B cell (primary cell): Measurements from ENCODE around the gene SERPINE3. TPM values are rescaled to one million over a fixed set of nuclear protein-coding genes. Genes with fewer than 3 reads are reported as not detected.

ENCODE experiments used
- ATAC-seq: fragments of 200-7000 bp; cut with Tn5 transposase; one replicate; pipeline ENCODE4 v1.10.0; 2021; ENCODE audit warnings: low read depth, mild to moderate bottlenecking, moderate number of reproducible peaks, moderate library complexity
- CTCF ChIA-PET: fragments of 350-600 bp; sonication (Branson Sonifier 250); formaldehyde crosslinking; loops from one replicate; lab custom pipeline; 2021; ENCODE audit warnings: antibody characterized with exemption, inconsistent platforms; lab: Charles Lee
- POLR2A ChIA-PET: fragments of 350-600 bp; sonication (Branson Sonifier 250); formaldehyde crosslinking; loops from one replicate; lab custom pipeline; 2021; ENCODE audit warnings: antibody characterized with exemption; lab: Charles Lee
- DNase-seq: peaks from one replicate; pipeline ENCODE4 v3.0.0; 2013
- H2AFZ ChIP-seq: 2 replicates; pipeline ENCODE4 v1.6.1; 2012; ENCODE audit warnings: mild to moderate bottlenecking, low read depth, low read length; ENCODE audit not compliant: insufficient read depth, poor library complexity, severe bottlenecking
- H3K27ac ChIP-seq, 2 donors: 1 replicate in 1 of 2; 2 replicates in 1 of 2; pipeline ENCODE4 v1.5.1; 2012 to 2013; ENCODE audit warnings: low read length in 2 of 2, mild to moderate bottlenecking in 2 of 2, moderate library complexity in 1 of 2
- H3K27me3 ChIP-seq, 4 experiments: fragments of 200-600 bp in 1 of 4; sonication (generic) in 1 of 4; replicated peaks in 1 of 4; 1 replicate in 2 of 4; 2 replicates in 2 of 4; pipeline versions ENCODE4 v1.6.1 to v1.7.0; 2013 to 2016; ENCODE audit warnings: low read length in 3 of 4, mild to moderate bottlenecking in 2 of 4, mixed read lengths in 1 of 4, moderate library complexity in 1 of 4; ENCODE audit not compliant: insufficient read depth in 4 of 4, control insufficient read depth in 3 of 4; ENCODE audit errors: control extremely low read depth in 1 of 4
- H3K36me3 ChIP-seq, 2 experiments: replicated peaks in 1 of 2; 1 replicate in 1 of 2; 2 replicates in 1 of 2; pipeline versions ENCODE4 v1.6.1 to v1.7.1; 2013; ENCODE audit warnings: low read length in 1 of 2; ENCODE audit not compliant: insufficient read depth in 2 of 2, control insufficient read depth in 1 of 2; ENCODE audit errors: control extremely low read depth in 1 of 2, extremely low read depth in 1 of 2
- H3K4me1 ChIP-seq, 2 donors: fragments of 200-600 bp in 1 of 2; sonication (generic) in 1 of 2; 1 replicate in 1 of 2; 2 replicates in 1 of 2; pipeline versions ENCODE4 v1.5.1 to v1.6.1; 2013 to 2017; ENCODE audit warnings: low read length in 2 of 2; ENCODE audit not compliant: control insufficient read depth in 2 of 2, insufficient read depth in 2 of 2
- H3K4me2 ChIP-seq: replicated peaks from 2 replicates; pipeline ENCODE3; 2012; ENCODE audit warnings: mild to moderate bottlenecking, low read depth, low read length; ENCODE audit not compliant: poor library complexity, severe bottlenecking
- H3K4me3 ChIP-seq, 5 experiments: fragments of 200-600 bp in 1 of 5; sonication (generic) in 1 of 5; 1 replicate in 3 of 5; 2 replicates in 2 of 5; pipeline versions ENCODE4 v1.5.1 to v1.7.0; 2011 to 2016; ENCODE audit warnings: low read length in 4 of 5, mild to moderate bottlenecking in 4 of 5, low read depth in 2 of 5, control low read depth in 1 of 5, moderate library complexity in 1 of 5; ENCODE audit not compliant: insufficient read depth in 1 of 5; ENCODE audit errors: control extremely low read depth in 1 of 5, extremely low read depth in 1 of 5
- H3K79me2 ChIP-seq: fragments of 200-600 bp; sonication (generic); one replicate; pipeline ENCODE4 v1.6.0; 2016; ENCODE audit warnings: low read length; ENCODE audit not compliant: control insufficient read depth, insufficient read depth
- H3K9ac ChIP-seq: fragments of 200-600 bp; sonication (generic); 2 replicates; pipeline ENCODE4 v1.6.1; 2017; ENCODE audit warnings: mild to moderate bottlenecking, low read length, moderate library complexity
- H3K9me3 ChIP-seq, 3 donors: one replicate each; pipeline versions ENCODE4 v1.6.1 to v1.7.1; 2013; ENCODE audit warnings: low read length in 2 of 3; ENCODE audit not compliant: control insufficient read depth in 2 of 3, insufficient read depth in 1 of 3; ENCODE audit errors: control extremely low read depth in 1 of 3
- H4K20me1 ChIP-seq: 2 replicates; pipeline ENCODE4 v1.6.0; 2012; ENCODE audit warnings: mild to moderate bottlenecking, low read length; ENCODE audit not compliant: insufficient read depth, control insufficient read depth, poor library complexity, severe bottlenecking
- H3K27ac Mint-ChIP-seq: one replicate; pipeline ENCODE4 v1.8.0; 2021; ENCODE audit warnings: mixed read lengths
- H3K27me3 Mint-ChIP-seq: one replicate; pipeline ENCODE4 v1.8.0; 2021; ENCODE audit warnings: mixed read lengths
- H3K4me1 Mint-ChIP-seq: one replicate; pipeline ENCODE4 v1.8.0; 2021; ENCODE audit warnings: mixed read lengths
- H3K4me3 Mint-ChIP-seq: one replicate; pipeline ENCODE4 v1.8.0; 2021; ENCODE audit warnings: mixed read lengths
- H3K9me3 Mint-ChIP-seq: one replicate; pipeline ENCODE4 v1.8.0; 2022; ENCODE audit warnings: mixed read lengths; ENCODE audit not compliant: insufficient read depth
- EZH2 ChIP-seq: IDR thresholded peaks from 2 replicates; pipeline ENCODE4 v1.6.1; 2012; ENCODE audit warnings: borderline replicate concordance, low read depth, mild to moderate bottlenecking, moderate library complexity, low read length; ENCODE audit not compliant: insufficient read depth, poor library complexity, severe bottlenecking
- WGBS: methylation state at CpG from one replicate; pipeline ENCODE4 v1.1.5; 2013; ENCODE audit warnings: missing lambda C conversion rate; ENCODE audit not compliant: insufficient coverage; 5-methylcytosine and 5-hydroxymethylcytosine counted together
- intact Hi-C: fragments of 100-400 bp; cut with micrococcal nuclease; formaldehyde crosslinking; loops from one replicate; pipeline ENCODE4 v1.10.0; 2022
- polyA plus RNA-seq: library from polyadenylated mRNA; depleted of rRNA; stranded (reverse); fragments of >200 nt; gene quantifications from 2 replicates; pipeline ENCODE4 v1.2.3, GENCODE V29; 2012
- total RNA-seq, 2 donors: library from RNA; stranded (reverse); fragments of 120-200 nt in 1 of 2; gene quantifications; 1 replicate in 1 of 2; 2 replicates in 1 of 2; pipeline versions ENCODE4 v1.2.3 to v1.2.4, GENCODE V29; 2013 to 2022
- TF ChIP-seq, protein P1 (sequence below): fragments of 200-600 bp; IDR thresholded peaks from one replicate; pipeline ENCODE4 v1.8.0; 2022; ENCODE audit warnings: antibody characterized with exemption, mild to moderate bottlenecking

SERPINE3 gene
- total and polyA plus RNA-seq, 2 donors (not counting 1 experiment from before 2014, with no cell fraction given), result not detected

- ATAC-seq, result no peak
- POLR2A ChIA-PET, result no interaction called here
These were observed 32.4 kb downstream of the SERPINE3 start for GRCh38 chr13:51371768-51372399.

GRCh38 chr13:51373451-51373850 lies 34.0 kb downstream of the SERPINE3 start:
- Mint-ChIP-seq H3K27ac (no peak overlapping the region), H3K27me3 (no peaks in the 10 kb centered on the region), H3K4me1 (no peaks in the 10 kb centered on the region), H3K9me3 (no peaks in the 10 kb centered on the region), H3K4me3 (no peak overlapping the region)
- Histone ChIP-seq H3K4me3 (no peak overlapping the region), H3K27ac (no peak overlapping the region), H3K9ac (no peak overlapping the region), H3K9me3 (no peaks in the 10 kb centered on the region), H2AFZ (no peak overlapping the region), H3K4me1 (no peaks in the 10 kb centered on the region), H4K20me1 (no peaks in the 10 kb centered on the region), H3K27me3 (no peaks in the 10 kb centered on the region), H3K36me3 (peaks cover 9 to 70% of the 10 kb centered on the region in 2 experiments), H3K4me2 (no peak overlapping the region), H3K79me2 (no peaks in the 10 kb centered on the region)
- ChIA-PET CTCF (no interaction called here), POLR2A (no interaction called here)
- no peak for DNase-seq
- TF ChIP-seq, protein P1, sequence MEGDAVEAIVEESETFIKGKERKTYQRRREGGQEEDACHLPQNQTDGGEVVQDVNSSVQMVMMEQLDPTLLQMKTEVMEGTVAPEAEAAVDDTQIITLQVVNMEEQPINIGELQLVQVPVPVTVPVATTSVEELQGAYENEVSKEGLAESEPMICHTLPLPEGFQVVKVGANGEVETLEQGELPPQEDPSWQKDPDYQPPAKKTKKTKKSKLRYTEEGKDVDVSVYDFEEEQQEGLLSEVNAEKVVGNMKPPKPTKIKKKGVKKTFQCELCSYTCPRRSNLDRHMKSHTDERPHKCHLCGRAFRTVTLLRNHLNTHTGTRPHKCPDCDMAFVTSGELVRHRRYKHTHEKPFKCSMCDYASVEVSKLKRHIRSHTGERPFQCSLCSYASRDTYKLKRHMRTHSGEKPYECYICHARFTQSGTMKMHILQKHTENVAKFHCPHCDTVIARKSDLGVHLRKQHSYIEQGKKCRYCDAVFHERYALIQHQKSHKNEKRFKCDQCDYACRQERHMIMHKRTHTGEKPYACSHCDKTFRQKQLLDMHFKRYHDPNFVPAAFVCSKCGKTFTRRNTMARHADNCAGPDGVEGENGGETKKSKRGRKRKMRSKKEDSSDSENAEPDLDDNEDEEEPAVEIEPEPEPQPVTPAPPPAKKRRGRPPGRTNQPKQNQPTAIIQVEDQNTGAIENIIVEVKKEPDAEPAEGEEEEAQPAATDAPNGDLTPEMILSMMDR, result no peak
- no peak for TF ChIP-seq EZH2
- WGBS, result 94% methylated on average over 1 of the region's 2 CpGs
- no peak for ATAC-seq
- intact Hi-C loops, result no loop called here

More at GRCh38 chr13:51371768-51372399, 32.4 kb downstream of the SERPINE3 start:
- H2AFZ ChIP-seq, result no peak overlapping the region
- no peaks in the 10 kb centered on the region for H3K27me3 ChIP-seq
- DNase-seq, result no peak
- Mint-ChIP-seq H3K27me3 (no peaks in the 10 kb centered on the region), H3K4me3 (no peak overlapping the region), H3K4me1 (no peaks in the 10 kb centered on the region), H3K27ac (no peak overlapping the region), H3K9me3 (no peaks in the 10 kb centered on the region)
- H3K4me3 ChIP-seq, result no peak overlapping the region
- no peak overlapping the region for H3K27ac ChIP-seq
- no peaks in the 10 kb centered on the region for H3K4me1 ChIP-seq
- intact Hi-C loops, result no loop called here
- WGBS, result 95% methylated on average over 5 of the region's 6 CpGs
- no peak overlapping the region for H3K9ac ChIP-seq
- H3K36me3 ChIP-seq, result peaks cover 6 to 69% of the 10 kb centered on the region in 2 experiments
- no peak overlapping the region for H3K4me2 ChIP-seq
- CTCF ChIA-PET, result no interaction called here
- H3K79me2 ChIP-seq, result no peaks in the 10 kb centered on the region
- no peaks in the 10 kb centered on the region for H3K9me3 ChIP-seq
- TF ChIP-seq, protein P1, result no peak
- no peak for TF ChIP-seq EZH2
- H4K20me1 ChIP-seq, result no peaks in the 10 kb centered on the region
